Measurements from ENCODE around the gene STAC3. TPM values are rescaled to one million over a fixed set of nuclear protein-coding genes. Genes with fewer than 3 reads are reported as not detected.

STAC3 gene
- total and polyA plus RNA-seq, 7 donors = 0.41 to 4.6 (median 1.8) TPM

DNA sequence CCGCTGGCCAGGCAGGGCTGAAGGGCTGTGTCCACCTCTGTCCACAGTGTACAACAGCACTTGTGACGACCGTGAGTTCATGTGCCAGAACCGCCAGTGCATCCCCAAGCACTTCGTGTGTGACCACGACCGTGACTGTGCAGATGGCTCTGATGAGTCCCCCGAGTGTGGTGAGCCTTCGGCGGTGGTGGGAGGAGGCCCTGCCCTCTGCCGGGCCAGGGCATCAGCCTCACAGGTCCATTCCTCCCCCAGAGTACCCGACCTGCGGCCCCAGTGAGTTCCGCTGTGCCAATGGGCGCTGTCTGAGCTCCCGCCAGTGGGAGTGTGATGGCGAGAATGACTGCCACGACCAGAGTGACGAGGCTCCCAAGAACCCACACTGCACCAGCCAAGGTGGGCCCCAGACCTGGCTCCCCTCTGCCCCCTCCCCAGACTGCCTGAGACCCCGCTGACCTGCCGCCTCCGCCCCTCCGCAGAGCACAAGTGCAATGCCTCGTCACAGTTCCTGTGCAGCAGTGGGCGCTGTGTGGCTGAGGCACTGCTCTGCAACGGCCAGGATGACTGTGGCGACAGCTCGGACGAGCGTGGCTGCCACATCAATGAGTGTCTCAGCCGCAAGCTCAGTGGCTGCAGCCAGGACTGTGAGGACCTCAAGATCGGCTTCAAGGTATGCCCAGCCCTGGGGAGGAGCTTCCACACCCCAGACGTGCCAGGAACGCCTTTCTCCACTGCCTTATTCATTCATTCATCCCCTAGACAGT, 55.2 kb downstream of the STAC3 start:
- no peak overlapping the region for H3K4me3 ChIP-seq
- intact Hi-C loops (cut with DNase I) = no loop called here
- TF ChIP-seq POLR2A (IDR thresholded peaks at IDR 0.05) (no peak), EP300 (IDR thresholded peaks at IDR 0.05) (no peak), POLR2AphosphoS5 (IDR thresholded peaks at IDR 0.05) (no peak)
- TF ChIP-seq, protein P1, sequence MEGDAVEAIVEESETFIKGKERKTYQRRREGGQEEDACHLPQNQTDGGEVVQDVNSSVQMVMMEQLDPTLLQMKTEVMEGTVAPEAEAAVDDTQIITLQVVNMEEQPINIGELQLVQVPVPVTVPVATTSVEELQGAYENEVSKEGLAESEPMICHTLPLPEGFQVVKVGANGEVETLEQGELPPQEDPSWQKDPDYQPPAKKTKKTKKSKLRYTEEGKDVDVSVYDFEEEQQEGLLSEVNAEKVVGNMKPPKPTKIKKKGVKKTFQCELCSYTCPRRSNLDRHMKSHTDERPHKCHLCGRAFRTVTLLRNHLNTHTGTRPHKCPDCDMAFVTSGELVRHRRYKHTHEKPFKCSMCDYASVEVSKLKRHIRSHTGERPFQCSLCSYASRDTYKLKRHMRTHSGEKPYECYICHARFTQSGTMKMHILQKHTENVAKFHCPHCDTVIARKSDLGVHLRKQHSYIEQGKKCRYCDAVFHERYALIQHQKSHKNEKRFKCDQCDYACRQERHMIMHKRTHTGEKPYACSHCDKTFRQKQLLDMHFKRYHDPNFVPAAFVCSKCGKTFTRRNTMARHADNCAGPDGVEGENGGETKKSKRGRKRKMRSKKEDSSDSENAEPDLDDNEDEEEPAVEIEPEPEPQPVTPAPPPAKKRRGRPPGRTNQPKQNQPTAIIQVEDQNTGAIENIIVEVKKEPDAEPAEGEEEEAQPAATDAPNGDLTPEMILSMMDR (IDR thresholded peaks at IDR 0.05) = no peak
- no peak overlapping the region for H3K27ac ChIP-seq
- WGBS, 2 donors = 82 to 87% methylated on average over 34 of the region's 34 CpGs
- no peaks in the 10 kb centered on the region for H3K4me1 ChIP-seq
- DNase-seq = no peak
- no peaks in the 10 kb centered on the region for H3K27me3 ChIP-seq
- H3K36me3 ChIP-seq = peaks cover 92 to 100% (median 100%) of the 10 kb centered on the region in 4 donors
- no peaks in the 10 kb centered on the region for H3K9me3 ChIP-seq

- intact Hi-C loops (cut with DNase I) = no loop called here
- no peaks in the 10 kb centered on the region for H3K9me3 ChIP-seq
- peaks cover 93 to 100% (median 100%) of the 10 kb centered on the region in 4 donors for H3K36me3 ChIP-seq
Observed at GRCh38 chr12:57195186-57195585, 55.8 kb downstream of the STAC3 start.

GRCh38 chr12:57194253-57194652, 56.7 kb downstream of the STAC3 start:
- H3K4me3 ChIP-seq = no peak overlapping the region
- H3K27me3 ChIP-seq = no peaks in the 10 kb centered on the region
- H3K36me3 ChIP-seq = peaks cover 85 to 99% (median 94%) of the 10 kb centered on the region in 4 donors
- no peaks in the 10 kb centered on the region for H3K9me3 ChIP-seq
- DNase-seq = no peak
- no peak overlapping the region for H3K27ac ChIP-seq
- H3K4me1 ChIP-seq = peaks cover 0 to 12% (median 5%) of the 10 kb centered on the region in 4 donors
- intact Hi-C loops (cut with DNase I) = no loop called here
- TF ChIP-seq, protein P1 (IDR thresholded peaks at IDR 0.05) = no peak
- TF ChIP-seq EP300 (IDR thresholded peaks at IDR 0.05) (no peak), POLR2A (IDR thresholded peaks at IDR 0.05) (no peak), POLR2AphosphoS5 (IDR thresholded peaks at IDR 0.05) (no peak)
- 88 to 89% methylated on average over 18 of the region's 18 CpGs for WGBS, 2 donors

More at GRCh38 chr12:57195186-57195585, 55.8 kb downstream of the STAC3 start:
- WGBS, 2 donors = 89 to 91% methylated on average over 19 of the region's 19 CpGs
- no peak overlapping the region for H3K27ac ChIP-seq
- no peak for DNase-seq
- no peak overlapping the region for H3K4me3 ChIP-seq
- H3K27me3 ChIP-seq = no peaks in the 10 kb centered on the region
- TF ChIP-seq POLR2AphosphoS5 (IDR thresholded peaks at IDR 0.05) (no peak), EP300 (IDR thresholded peaks at IDR 0.05) (no peak), POLR2A (IDR thresholded peaks at IDR 0.05) (no peak)
- TF ChIP-seq, protein P1 (IDR thresholded peaks at IDR 0.05) = no peak
- peaks cover 0 to 6% (median 2%) of the 10 kb centered on the region in 4 donors for H3K4me1 ChIP-seq

- no peak for DNase-seq
- intact Hi-C loops (cut with DNase I) = no loop called here
- H3K4me1 ChIP-seq = peaks cover 0 to 12% (median 5%) of the 10 kb centered on the region in 4 donors
- H3K4me3 ChIP-seq = no peak overlapping the region
- peaks cover 80 to 99% (median 90%) of the 10 kb centered on the region in 4 donors for H3K36me3 ChIP-seq
- H3K9me3 ChIP-seq = no peaks in the 10 kb centered on the region
- TF ChIP-seq, protein P1 (IDR thresholded peaks at IDR 0.05) = no peak
- no peak for TF ChIP-seq POLR2AphosphoS5 (IDR thresholded peaks at IDR 0.05)
- TF ChIP-seq POLR2A (IDR thresholded peaks at IDR 0.05) = no peak
- TF ChIP-seq EP300 (IDR thresholded peaks at IDR 0.05) = no peak
- H3K27ac ChIP-seq = no peak overlapping the region
- 90 to 92% methylated on average over 19 of the region's 19 CpGs for WGBS, 2 donors
- no peaks in the 10 kb centered on the region for H3K27me3 ChIP-seq
Observed at GRCh38 chr12:57193706-57194245, 57.2 kb downstream of the STAC3 start.

Small RNA genes within 50 kb of the gene (small RNA-seq; reads per million reads assigned to genes)
- gene MIR1228 = 0.06 to 0.54 (median 0.51) reads per million in 3 donors

Other genes with a start within 250 kb of the STAC3 start
- gene ZBTB39, start 244.6 kb downstream of the STAC3 start, total RNA-seq = 1 to 10 TPM; 5.0 to 6.4 (median 5.6) TPM
- 1 to 10 TPM in 2 of 3 donors, under 1 TPM in 1; 0.69 to 2.6 (median 1.2) TPM for gene ZBTB39, start 244.6 kb downstream of the STAC3 start, polyA plus RNA-seq
- gene TAC3, start 234.7 kb downstream of the STAC3 start, total RNA-seq = 1 to 10 TPM in 2 of 4 donors, under 1 TPM in 1, not detected in 1; 0.66 to 4.5 (median 3.9) TPM
- 1 to 10 TPM in 1 of 3 donors, not detected in 2; 4.1 TPM for gene TAC3, start 234.7 kb downstream of the STAC3 start, polyA plus RNA-seq
- 1 to 10 TPM in 2 of 4 donors, under 1 TPM in 2; 0.71 to 7.2 (median 1.3) TPM for gene MYO1A, start 201.1 kb downstream of the STAC3 start, total RNA-seq
- gene MYO1A, start 201.1 kb downstream of the STAC3 start, polyA plus RNA-seq = 100 to 1,000 TPM in 2 of 3 donors, 10 to 100 TPM in 1; 89.5 to 112 (median 103) TPM
- 10 to 100 TPM; 11.5 to 13.6 (median 12.7) TPM for gene NEMP1, start 172.4 kb downstream of the STAC3 start, total RNA-seq
- 1 to 10 TPM in 1 of 3 donors, under 1 TPM in 2; 0.60 to 6.2 (median 0.92) TPM for gene NEMP1, start 172.4 kb downstream of the STAC3 start, polyA plus RNA-seq
- 10 to 100 TPM; 24.8 to 28.9 (median 27.4) TPM for gene NAB2, start 162.1 kb downstream of the STAC3 start, total RNA-seq
- 1 to 10 TPM; 2.5 to 9.5 (median 5.4) TPM for gene NAB2, start 162.1 kb downstream of the STAC3 start, polyA plus RNA-seq
- 100 to 1,000 TPM; 105 to 163 (median 113) TPM for gene STAT6, start 139.8 kb downstream of the STAC3 start, total RNA-seq
- gene STAT6, start 139.8 kb downstream of the STAC3 start, polyA plus RNA-seq = 100 to 1,000 TPM in 2 of 3 donors, 10 to 100 TPM in 1; 66.1 to 210 (median 123) TPM
- gene LRP1, start 122.7 kb downstream of the STAC3 start, total RNA-seq = 100 to 1,000 TPM; 147 to 262 (median 204) TPM
- 10 to 100 TPM; 11.4 to 57.9 (median 14.1) TPM for gene LRP1, start 122.7 kb downstream of the STAC3 start, polyA plus RNA-seq
- not detected for gene LRP1-AS, start 103.6 kb downstream of the STAC3 start, total RNA-seq
- gene LRP1-AS, start 103.6 kb downstream of the STAC3 start, polyA plus RNA-seq = not detected
- not detected for gene NXPH4, start 34.4 kb downstream of the STAC3 start, total RNA-seq
- under 1 TPM in 1 of 3 donors, not detected in 2; 0.13 TPM for gene NXPH4, start 34.4 kb downstream of the STAC3 start, polyA plus RNA-seq
- gene SHMT2, start 21.5 kb downstream of the STAC3 start, total RNA-seq = 10 to 100 TPM; 24.6 to 52.2 (median 34.5) TPM
- gene SHMT2, start 21.5 kb downstream of the STAC3 start, polyA plus RNA-seq = 100 to 1,000 TPM in 1 of 3 donors, 10 to 100 TPM in 2; 26.6 to 100 (median 29.4) TPM
- gene R3HDM2, start 179.9 kb upstream of the STAC3 start, total RNA-seq = 10 to 100 TPM; 28.3 to 37.7 (median 28.5) TPM
- gene R3HDM2, start 179.9 kb upstream of the STAC3 start, polyA plus RNA-seq = 10 to 100 TPM; 10.9 to 26.2 (median 14.4) TPM
- gene INHBC, start 183.6 kb upstream of the STAC3 start, total RNA-seq = not detected
- not detected for gene INHBC, start 183.6 kb upstream of the STAC3 start, polyA plus RNA-seq
- under 1 TPM in 1 of 4 donors, not detected in 3; 0.36 TPM for gene INHBE, start 204.1 kb upstream of the STAC3 start, total RNA-seq
- gene INHBE, start 204.1 kb upstream of the STAC3 start, polyA plus RNA-seq = under 1 TPM in 1 of 3 donors, not detected in 2; 0.09 TPM
- gene GLI1, start 208.6 kb upstream of the STAC3 start, total RNA-seq = 1 to 10 TPM in 2 of 4 donors, under 1 TPM in 1, not detected in 1; 0.71 to 3.9 (median 1.8) TPM
- 1 to 10 TPM in 1 of 3 donors, under 1 TPM in 1, not detected in 1; 0.60 to 1.5 TPM for gene GLI1, start 208.6 kb upstream of the STAC3 start, polyA plus RNA-seq
- gene ARHGAP9, start 228.7 kb upstream of the STAC3 start, total RNA-seq = 10 to 100 TPM in 1 of 4 donors, 1 to 10 TPM in 3; 4.3 to 16.3 (median 6.8) TPM
- gene ARHGAP9, start 228.7 kb upstream of the STAC3 start, polyA plus RNA-seq = 10 to 100 TPM in 1 of 3 donors, 1 to 10 TPM in 2; 4.9 to 54.7 (median 6.6) TPM
- gene MARS1, start 236.9 kb upstream of the STAC3 start, total RNA-seq = 10 to 100 TPM; 46.6 to 56.3 (median 53.2) TPM
- gene MARS1, start 236.9 kb upstream of the STAC3 start, polyA plus RNA-seq = 10 to 100 TPM; 22.9 to 86.2 (median 25.8) TPM

Measured in sigmoid colon (tissue), 7 donors.